H1 (cell line): ENCODE data around the gene NRDE2. TPM values are rescaled to one million over a fixed set of nuclear protein-coding genes. Genes with fewer than 3 reads are reported as not detected.

ENCODE experiments used
- CTCF ChIA-PET: fragments of 300-600 bp; sonication (Branson Sonifier 250); formaldehyde crosslinking; loops from one replicate; lab custom pipeline; 2021; ENCODE audit not compliant: partially characterized antibody; lab: Charles Lee
- POLR2A ChIA-PET: fragments of 300-600 bp; sonication (Branson Sonifier 250); formaldehyde crosslinking; loops from one replicate; lab custom pipeline; 2021; ENCODE audit warnings: inconsistent platforms; ENCODE audit not compliant: partially characterized antibody; lab: Charles Lee
- DNase-seq, 2 experiments: peaks; one replicate each; pipeline versions ENCODE4 v3.0.0 to v3.0.0-alpha.2; 2010 to 2022; ENCODE audit warnings: low spot score in 2 of 2, low read depth in 1 of 2, mixed read lengths in 1 of 2
- FAIRE-seq: peaks from 2 replicates; lab custom pipeline; 2011; peaks lifted over from hg19 to GRCh38; lab: Jason Lieb, UNC
- H2AFZ ChIP-seq: 2 replicates; pipeline ENCODE4 v1.8.1; 2012; ENCODE audit warnings: low read length, inconsistent platforms
- H2AK5ac ChIP-seq: 2 replicates; pipeline ENCODE4 v1.6.1; 2013; ENCODE audit warnings: low read depth, low read length
- H2BK120ac ChIP-seq: replicated peaks from 2 replicates; pipeline ENCODE3; 2013; ENCODE audit warnings: low read depth, low read length, inconsistent platforms
- H2BK12ac ChIP-seq: 2 replicates; pipeline ENCODE4 v1.6.1; 2013; ENCODE audit warnings: low read depth, low read length
- H2BK15ac ChIP-seq: 2 replicates; pipeline ENCODE4 v1.6.1; 2013; ENCODE audit warnings: low read length
- H2BK20ac ChIP-seq: 2 replicates; pipeline ENCODE4 v1.6.1; 2013; ENCODE audit warnings: low read length
- H2BK5ac ChIP-seq: 2 replicates; pipeline ENCODE4 v1.6.1; 2013; ENCODE audit warnings: low read depth, low read length
- H3K14ac ChIP-seq: 2 replicates; pipeline ENCODE4 v1.6.1; 2013; ENCODE audit warnings: inconsistent platforms; ENCODE audit not compliant: insufficient read length
- H3K18ac ChIP-seq: 2 replicates; pipeline ENCODE4 v1.6.1; 2013; ENCODE audit warnings: low read length; ENCODE audit errors: extremely low read depth
- H3K23ac ChIP-seq: 2 replicates; pipeline ENCODE4 v1.6.1; 2013; ENCODE audit warnings: inconsistent platforms; ENCODE audit not compliant: insufficient read length
- H3K23me2 ChIP-seq: 2 replicates; pipeline ENCODE4 v1.6.1; 2013; ENCODE audit warnings: low read depth, low read length
- H3K27ac ChIP-seq: 2 replicates; pipeline ENCODE4 v1.6.1; 2011; ENCODE audit warnings: low read depth, low read length, inconsistent platforms
- H3K27me3 ChIP-seq, 4 experiments: replicated peaks in 1 of 4; 1 replicate in 1 of 4; 2 replicates in 3 of 4; pipeline versions ENCODE4 v1.6.1 to v1.8.1; 2011 to 2013; ENCODE audit warnings: low read length in 3 of 4, mild to moderate bottlenecking in 3 of 4, inconsistent platforms in 2 of 4, mixed read lengths in 2 of 4, moderate library complexity in 1 of 4; ENCODE audit not compliant: control insufficient read depth in 3 of 4, insufficient read depth in 3 of 4; ENCODE audit errors: extremely low read depth in 1 of 4
- H3K36me3 ChIP-seq, 4 experiments: 2 replicates each; pipeline versions ENCODE4 v1.6.1 to v1.8.1; 2011 to 2013; ENCODE audit warnings: mild to moderate bottlenecking in 4 of 4, low read length in 3 of 4, moderate library complexity in 2 of 4, control low read depth in 1 of 4, inconsistent platforms in 1 of 4; ENCODE audit not compliant: insufficient read depth in 4 of 4, control insufficient read depth in 2 of 4
- H3K4ac ChIP-seq: replicated peaks from 2 replicates; pipeline ENCODE3; 2013; ENCODE audit warnings: low read length, low read depth, mixed read lengths, inconsistent platforms; ENCODE audit not compliant: insufficient read length
- H3K4me1 ChIP-seq, 4 experiments: replicated peaks in 1 of 4; 1 replicate in 1 of 4; 2 replicates in 3 of 4; pipeline versions ENCODE4 v1.6.1 to v1.8.1; 2011 to 2013; ENCODE audit warnings: low read length in 3 of 4, inconsistent platforms in 2 of 4, mixed read lengths in 1 of 4; ENCODE audit not compliant: insufficient read depth in 4 of 4, control insufficient read depth in 3 of 4
- H3K4me2 ChIP-seq, 2 experiments: 2 replicates each; pipeline versions ENCODE4 v1.6.1 to v1.8.1; 2011 to 2013; ENCODE audit warnings: low read depth in 2 of 2, low read length in 2 of 2, control low read depth in 1 of 2, inconsistent platforms in 1 of 2, mild to moderate bottlenecking in 1 of 2; ENCODE audit not compliant: insufficient read depth in 1 of 2
- H3K4me3 ChIP-seq, 4 experiments: fragments of 200-600, 300-600 bp in 1 of 4; sonication (generic), shearing (Covaris generic), sonication (Bioruptor Twin) in 1 of 4; 2 replicates each; pipeline versions ENCODE4 v1.5.1 to v1.8.1; 2011 to 2016; ENCODE audit warnings: low read length in 4 of 4, low read depth in 3 of 4, control low read depth in 2 of 4, inconsistent platforms in 2 of 4, mild to moderate bottlenecking in 2 of 4, mixed read lengths in 1 of 4, moderate library complexity in 1 of 4; ENCODE audit not compliant: insufficient read depth in 2 of 4; ENCODE audit errors: extremely low read depth in 1 of 4
- H3K56ac ChIP-seq: replicated peaks from 2 replicates; pipeline ENCODE3; 2013; ENCODE audit warnings: low read depth, mild to moderate bottlenecking, mixed read lengths, low read length, inconsistent platforms; ENCODE audit not compliant: insufficient read length
- H3K79me1 ChIP-seq: 2 replicates; pipeline ENCODE4 v1.6.1; 2013; ENCODE audit warnings: low read depth, low read length, control low read depth
- H3K79me2 ChIP-seq, 2 experiments: 2 replicates each; pipeline versions ENCODE4 v1.6.1 to v1.8.1; 2012 to 2013; ENCODE audit warnings: low read length in 2 of 2, mild to moderate bottlenecking in 2 of 2, inconsistent platforms in 1 of 2; ENCODE audit not compliant: insufficient read depth in 2 of 2, control insufficient read depth in 1 of 2
- H3K9ac ChIP-seq, 4 experiments: replicated peaks in 1 of 4; 1 replicate in 1 of 4; 2 replicates in 3 of 4; pipeline versions ENCODE4 v1.6.1 to v1.8.1; 2011 to 2013; ENCODE audit warnings: low read depth in 3 of 4, low read length in 3 of 4, control low read depth in 2 of 4, mild to moderate bottlenecking in 2 of 4, moderate library complexity in 2 of 4, inconsistent platforms in 1 of 4; ENCODE audit errors: extremely low read depth in 1 of 4
- H3K9me3 ChIP-seq, 2 experiments: 2 replicates each; pipeline versions ENCODE4 v1.6.1 to v1.8.1; 2012 to 2013; ENCODE audit warnings: mild to moderate bottlenecking in 2 of 2, moderate library complexity in 2 of 2, control low read depth in 1 of 2, inconsistent platforms in 1 of 2, low read depth in 1 of 2, low read length in 1 of 2, mixed read lengths in 1 of 2; ENCODE audit not compliant: insufficient read depth in 2 of 2
- H4K20me1 ChIP-seq, 2 experiments: replicated peaks in 1 of 2; 2 replicates each; pipeline versions ENCODE3 to v1.8.1; 2011 to 2013; ENCODE audit warnings: inconsistent platforms in 2 of 2, low read length in 2 of 2, mild to moderate bottlenecking in 1 of 2; ENCODE audit not compliant: insufficient read depth in 2 of 2, control insufficient read depth in 1 of 2
- H4K5ac ChIP-seq: 2 replicates; pipeline ENCODE4 v1.6.1; 2013; ENCODE audit warnings: low read length, low read depth, mixed read lengths, inconsistent platforms; ENCODE audit not compliant: insufficient read length
- H4K8ac ChIP-seq: 2 replicates; pipeline ENCODE4 v1.8.0; 2013; ENCODE audit warnings: mild to moderate bottlenecking, moderate library complexity, low read length, inconsistent platforms; ENCODE audit not compliant: insufficient read depth; ENCODE audit errors: extremely low read depth
- H4K91ac ChIP-seq: replicated peaks from 2 replicates; pipeline ENCODE3; 2013; ENCODE audit warnings: low read length, mixed read lengths, inconsistent platforms; ENCODE audit not compliant: insufficient read length
- CBX8 ChIP-seq: fragments of 300-800, 300-1000 bp; sonication (generic); IDR thresholded peaks from 2 replicates; pipeline ENCODE4 v1.7.1; 2016; ENCODE audit warnings: low read depth, low read length, borderline replicate concordance
- CTBP2 ChIP-seq: IDR thresholded peaks from 2 replicates; pipeline ENCODE4 v1.7.0; 2011; ENCODE audit warnings: borderline replicate concordance, mild to moderate bottlenecking, moderate library complexity, mixed read lengths, low read length; ENCODE audit not compliant: insufficient read depth, insufficient read length
- EGR1 ChIP-seq: IDR thresholded peaks from 2 replicates; pipeline ENCODE4 v1.6.1; 2011; ENCODE audit warnings: low read depth, low read length, borderline replicate concordance
- EP300 ChIP-seq, 2 experiments: IDR thresholded peaks; 1 replicate in 1 of 2; 2 replicates in 1 of 2; pipeline ENCODE4 v1.6.1; 2011 to 2012; ENCODE audit warnings: low read depth in 2 of 2, low read length in 2 of 2, mild to moderate bottlenecking in 2 of 2, borderline replicate concordance in 1 of 2, inconsistent platforms in 1 of 2, moderate library complexity in 1 of 2
- GABPA ChIP-seq: IDR thresholded peaks from 2 replicates; pipeline ENCODE4 v1.6.1; 2011; ENCODE audit warnings: mild to moderate bottlenecking, low read length, moderate library complexity, borderline replicate concordance; ENCODE audit not compliant: insufficient read depth
- JUND ChIP-seq: IDR thresholded peaks from 2 replicates; pipeline ENCODE4 v1.6.1; 2011; ENCODE audit warnings: mild to moderate bottlenecking, improper control_type of control experiment, low read length
- KDM1A ChIP-seq: fragments of 200-600, 300-600 bp; sonication (generic); IDR thresholded peaks from 2 replicates; pipeline ENCODE4 v1.7.1; 2016; ENCODE audit warnings: mild to moderate bottlenecking, low read length, borderline replicate concordance
- KDM4A ChIP-seq: IDR thresholded peaks from one replicate; pipeline ENCODE4 v1.7.1; 2012; ENCODE audit warnings: low read depth, mild to moderate bottlenecking, moderate library complexity, low read length, inconsistent platforms; ENCODE audit not compliant: severe bottlenecking
- KDM5A ChIP-seq: fragments of 200-600 bp; IDR thresholded peaks from 2 replicates; pipeline ENCODE4 v1.7.1; 2012; ENCODE audit warnings: mild to moderate bottlenecking, low read length, inconsistent platforms, mixed read lengths
- NRF1 ChIP-seq: IDR thresholded peaks from 2 replicates; pipeline ENCODE4 v1.6.1; 2011; ENCODE audit warnings: mild to moderate bottlenecking, low read depth, low read length, improper control_type of control experiment
- POU5F1 ChIP-seq: IDR thresholded peaks from 2 replicates; pipeline ENCODE4 v1.6.1; 2011; ENCODE audit warnings: low read depth, mild to moderate bottlenecking, low read length, moderate library complexity
- YY1 ChIP-seq: IDR thresholded peaks from 2 replicates; pipeline ENCODE4 v1.6.1; 2011; ENCODE audit warnings: low read depth, mild to moderate bottlenecking, low read length
- ZNF274 ChIP-seq: IDR thresholded peaks from 2 replicates; pipeline ENCODE4 v1.7.0; 2012; ENCODE audit warnings: low read length, borderline replicate concordance; ENCODE audit errors: extremely low read depth
- WGBS, 2 experiments: shearing (Covaris generic) in 1 of 2; methylation state at CpG; one replicate each; pipeline versions ENCODE4 v1.1.6 to v1.1.7; 2013 to 2015; ENCODE audit warnings: low lambda C conversion rate in 2 of 2, mixed read lengths in 2 of 2, inconsistent platforms in 1 of 2, low coverage in 1 of 2, missing lambda C conversion rate in 1 of 2; ENCODE audit not compliant: insufficient replicate concordance in 2 of 2, insufficient coverage in 1 of 2, insufficient read length in 1 of 2; ENCODE audit errors: extremely low coverage in 1 of 2, missing lambda C conversion rate in 1 of 2; 5-methylcytosine and 5-hydroxymethylcytosine counted together
- polyA plus RNA-seq, 7 experiments: library from polyadenylated mRNA; depleted of rRNA in 3 of 7; stranded (reverse) in 5 of 7; unstranded in 2 of 7; fragments of >200 nt in 5 of 7; fragments of 200-250 nt in 2 of 7; gene quantifications; 1 replicate in 5 of 7; 2 replicates in 1 of 7; 4 replicates in 1 of 7; pipeline versions ENCODE4 v1.2.1 to v1.2.3, GENCODE V29; 2011 to 2013; ENCODE audit warnings: missing spikeins in 2 of 7, mixed read lengths in 2 of 7
- total RNA-seq: library from RNA; stranded (reverse); fragmentation: NEBNext Ultra II Directional; extraction: Animal tissue kit (Norgen Biotek cat#: 25700); gene quantifications from 2 replicates; pipeline ENCODE4 v1.2.1, GENCODE V29; 2021
- TF ChIP-seq, protein P1 (sequence below): IDR thresholded peaks from 2 replicates; pipeline ENCODE4 v1.6.1; 2012; ENCODE audit warnings: inconsistent platforms

Gene NRDE2
- total and polyA plus RNA-seq, 2 of the 8 experiments (the other 6 are each of a cell fraction or from before 2014, with no cell fraction given) = 4.9 to 12.1 TPM

DNA sequence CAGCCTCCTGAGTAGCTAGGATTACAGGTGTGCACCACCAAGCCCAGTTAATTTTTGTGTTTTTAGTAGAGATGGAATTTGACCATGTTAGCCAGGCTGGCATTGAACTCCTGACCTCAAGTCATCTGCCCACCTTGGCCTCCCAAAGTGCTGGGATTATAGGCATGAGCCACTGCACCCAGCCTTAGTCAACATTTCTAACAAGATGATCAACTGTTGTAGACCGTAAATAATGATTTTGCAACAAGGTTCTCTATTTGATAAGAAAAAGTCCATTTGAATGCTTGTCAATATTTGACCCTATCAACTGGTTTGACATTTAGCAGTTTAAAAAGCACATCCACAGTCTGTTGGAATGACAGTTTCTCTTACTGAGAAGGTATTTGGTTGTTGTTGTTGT is 25.2 kb upstream of the NRDE2 start:
- H3K23ac ChIP-seq = no peak overlapping the region
- H3K18ac ChIP-seq = no peak overlapping the region
- DNase-seq = no peak
- H3K4me2 ChIP-seq = no peak overlapping the region
- H3K36me3 ChIP-seq = no peaks in the 10 kb centered on the region
- no peak overlapping the region for H4K8ac ChIP-seq
- no peak overlapping the region for H3K4me3 ChIP-seq
- no peaks in the 10 kb centered on the region for H3K79me1 ChIP-seq
- H3K9ac ChIP-seq = no peak overlapping the region
- no peak overlapping the region for H2AFZ ChIP-seq
- no peaks in the 10 kb centered on the region for H3K79me2 ChIP-seq
- WGBS, 2 experiments = 70% methylated on average over 1 of the region's 1 CpG; no CpG with 5 or more reads in 1 of the 2 experiments
- CTCF ChIA-PET = no interaction called here
- no peak overlapping the region for H2AK5ac ChIP-seq
- no peak overlapping the region for H2BK15ac ChIP-seq
- FAIRE-seq = no peak
- no peak overlapping the region for H3K14ac ChIP-seq
- no peak overlapping the region for H4K5ac ChIP-seq
- no peaks in the 10 kb centered on the region for H3K23me2 ChIP-seq
- no peaks in the 10 kb centered on the region for H3K4me1 ChIP-seq
- H3K27ac ChIP-seq = no peak overlapping the region
- H2BK5ac ChIP-seq = no peak overlapping the region
- no peak overlapping the region for H4K91ac ChIP-seq
- H2BK20ac ChIP-seq = no peak overlapping the region
- H3K4ac ChIP-seq = no peak overlapping the region
- H3K9me3 ChIP-seq = no peaks in the 10 kb centered on the region
- no peak overlapping the region for H3K56ac ChIP-seq
- H3K27me3 ChIP-seq = no peaks in the 10 kb centered on the region
- POLR2A ChIA-PET = no interaction called here
- H2BK12ac ChIP-seq = no peak overlapping the region
- H2BK120ac ChIP-seq = no peak overlapping the region
- no peaks in the 10 kb centered on the region for H4K20me1 ChIP-seq
- TF ChIP-seq KDM4A (no peak), EP300 (IDR thresholded peaks at IDR 0.05; ENCODE audit: borderline replicate concordance in 1 of 2, low read depth in 2 of 2, low read length in 2 of 2) (no peak), YY1 (no peak), NRF1 (no peak), KDM5A (no peak), CTBP2 (no peak), KDM1A (no peak), JUND (no peak), EGR1 (no peak), GABPA (no peak), ZNF274 (no peak), CBX8 (no peak), POU5F1 (no peak)
- TF ChIP-seq, protein P1, sequence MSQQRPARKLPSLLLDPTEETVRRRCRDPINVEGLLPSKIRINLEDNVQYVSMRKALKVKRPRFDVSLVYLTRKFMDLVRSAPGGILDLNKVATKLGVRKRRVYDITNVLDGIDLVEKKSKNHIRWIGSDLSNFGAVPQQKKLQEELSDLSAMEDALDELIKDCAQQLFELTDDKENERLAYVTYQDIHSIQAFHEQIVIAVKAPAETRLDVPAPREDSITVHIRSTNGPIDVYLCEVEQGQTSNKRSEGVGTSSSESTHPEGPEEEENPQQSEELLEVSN = no peak
